Measurements from ENCODE around the gene VBP1.
"Not testable (repeated sequence)": the region's sequence is repeated elsewhere in the genome, so short reads cannot be mapped to it uniquely, and the experiment has no call there.

The VBP1 gene

DNA sequence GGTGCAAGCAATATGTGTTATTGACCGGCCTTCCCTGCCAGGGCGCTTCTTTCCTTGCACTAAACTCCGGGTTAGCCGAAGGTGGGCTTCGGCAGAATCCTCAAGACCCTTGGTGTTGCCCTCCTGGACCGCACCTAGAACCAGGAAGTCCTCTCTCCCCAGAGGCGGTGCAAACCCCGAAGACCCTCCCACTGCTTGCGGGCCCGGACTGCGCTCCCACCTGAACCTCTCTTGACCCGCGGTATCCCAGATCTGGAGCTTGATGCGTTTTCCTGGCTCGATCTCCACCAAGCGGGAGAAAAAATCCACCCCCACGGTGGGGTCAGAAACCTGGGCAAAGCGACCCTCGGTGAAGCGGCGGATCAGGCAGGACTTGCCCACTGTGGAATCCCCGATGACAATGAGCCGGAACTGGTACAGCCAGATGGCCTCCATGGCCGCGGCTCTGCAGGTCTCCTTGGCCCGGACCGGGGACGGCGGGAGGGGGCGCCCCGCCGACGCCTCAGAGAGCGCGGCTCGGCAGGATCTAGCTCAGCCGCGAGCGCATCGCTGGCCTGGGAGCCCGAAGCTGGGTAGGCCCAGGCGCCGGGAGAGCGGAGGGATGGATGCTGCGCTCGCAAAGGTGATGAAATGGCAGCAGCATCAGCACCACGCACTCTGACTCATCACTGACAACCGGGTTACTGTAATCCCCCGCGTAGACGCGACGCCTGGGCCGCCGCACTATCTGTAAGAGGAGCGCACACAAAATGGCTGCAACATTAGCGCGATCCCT is 47.8 kb downstream of the VBP1 start, which contains the start of gene RAB39B:
Gene RAB39B, minus strand, starts transcription at position 638 of the 775 bp plus-strand sequence. Its CDS starts 203 bp downstream, at position 435.
- in situ Hi-C loops (cut with MboI; ENCODE audit: low sequenced_read_pairs), result no loop called here

DNA sequence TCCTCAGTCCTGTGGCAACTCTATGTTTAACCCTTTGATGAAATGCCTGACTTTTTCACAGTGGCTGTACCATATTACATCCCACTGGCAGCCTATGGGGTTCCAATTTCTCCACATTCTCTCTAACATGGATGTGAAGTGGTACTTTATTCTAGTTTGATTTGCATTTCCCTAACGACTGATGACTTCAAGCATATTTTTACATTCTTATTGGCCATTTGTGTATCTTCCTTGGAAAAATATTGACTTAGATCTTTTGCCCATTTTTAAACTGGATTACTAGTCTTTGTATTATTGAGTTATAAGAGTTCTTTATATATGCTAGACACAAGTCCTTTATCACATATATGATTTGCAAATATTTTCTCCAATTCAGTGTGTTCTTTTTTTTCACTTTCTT is 50.2 kb downstream of the VBP1 start:
- in situ Hi-C loops (cut with MboI; ENCODE audit: low sequenced_read_pairs), result no loop called here

DNA sequence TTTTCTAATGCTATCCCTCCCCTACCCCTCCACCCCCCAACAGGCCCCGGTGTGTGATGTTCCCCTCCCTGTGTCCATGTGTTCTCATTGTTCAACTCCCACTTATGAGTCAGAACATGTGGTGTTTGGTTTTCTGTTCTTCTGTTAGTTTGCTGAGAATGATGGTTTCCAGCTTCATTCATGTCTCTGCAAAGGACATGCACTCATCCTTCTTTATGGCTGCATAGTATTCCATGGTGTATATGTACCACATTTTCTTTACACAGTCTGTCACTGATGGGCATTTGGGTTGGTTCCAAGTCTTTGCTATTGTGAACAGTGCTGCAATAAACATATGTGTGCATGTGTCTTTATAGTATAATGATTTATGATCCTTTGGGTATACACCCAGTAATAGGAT is 51.7 kb downstream of the VBP1 start:
- in situ Hi-C loops (cut with MboI; ENCODE audit: low sequenced_read_pairs), result not testable (repeated sequence)

- in situ Hi-C loops (cut with MboI; ENCODE audit: low sequenced_read_pairs), result no loop called here
Measured at GRCh38 chrX:155270969-155271368, 54.7 kb downstream of the VBP1 start.

DNA sequence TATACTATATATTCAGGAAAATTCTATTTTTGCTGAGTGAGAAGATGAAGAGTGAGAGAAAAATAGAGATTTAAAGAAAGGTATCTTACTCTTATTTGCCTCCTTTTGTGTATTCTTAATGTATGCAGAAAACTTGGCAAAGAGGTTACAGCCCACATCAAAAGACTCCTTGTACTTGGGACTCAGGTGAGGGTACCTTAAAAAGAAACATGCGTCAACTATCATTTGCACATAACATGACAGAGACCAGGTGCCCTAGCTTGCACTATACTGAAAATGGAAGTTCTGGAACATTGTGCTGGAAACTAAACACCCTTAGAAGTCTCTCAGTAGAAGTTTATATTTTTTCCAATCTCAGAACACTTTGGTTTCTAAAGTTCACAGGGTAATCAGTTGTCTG is 63.6 kb downstream of the VBP1 start:
- in situ Hi-C loops (cut with MboI; ENCODE audit: low sequenced_read_pairs), result no loop called here
